CD4-positive, CD25-positive, alpha-beta regulatory T cell (primary cell): Measurements from ENCODE around the gene DENND1A. TPM values are rescaled to one million over a fixed set of nuclear protein-coding genes. Genes with fewer than 3 reads are reported as not detected.

Experiments used
- ATAC-seq, 2 donors: fragments of 150-1000 bp; cut with Tn5 transposase; one replicate each; pipeline ENCODE4 v1.10.0; 2021; ENCODE audit warnings: low read depth in 2 of 2, moderate number of reproducible peaks in 2 of 2, moderate library complexity in 1 of 2
- DNase-seq, 3 donors: peaks; one replicate each; pipeline versions ENCODE4 v3.0.0 to v3.0.0-alpha.2; 2012 to 2022; ENCODE audit warnings: mixed read lengths in 1 of 3
- H3K27ac ChIP-seq: one replicate; pipeline ENCODE4 v1.7.0; 2013; ENCODE audit warnings: mild to moderate bottlenecking, low read length; ENCODE audit not compliant: insufficient read depth, poor library complexity, severe bottlenecking
- H3K27me3 ChIP-seq: one replicate; pipeline ENCODE4 v1.7.0; 2013; ENCODE audit warnings: low read length; ENCODE audit not compliant: control insufficient read depth, insufficient read depth
- H3K36me3 ChIP-seq: one replicate; pipeline ENCODE4 v1.7.0; 2013; ENCODE audit warnings: mild to moderate bottlenecking, low read length, moderate library complexity; ENCODE audit not compliant: control insufficient read depth, insufficient read depth
- H3K4me1 ChIP-seq: 2 replicates; pipeline ENCODE4 v1.7.0; 2013; ENCODE audit warnings: mild to moderate bottlenecking, low read length; ENCODE audit not compliant: insufficient read depth, control insufficient read depth, poor library complexity, severe bottlenecking
- H3K4me3 ChIP-seq: one replicate; pipeline ENCODE4 v1.7.0; 2013; ENCODE audit warnings: low read depth, mild to moderate bottlenecking, low read length, moderate library complexity
- H3K9me3 ChIP-seq, 2 experiments: 1 replicate in 1 of 2; 2 replicates in 1 of 2; pipeline ENCODE4 v1.7.0; 2013; ENCODE audit warnings: low read length in 2 of 2, mild to moderate bottlenecking in 1 of 2, moderate library complexity in 1 of 2; ENCODE audit not compliant: control insufficient read depth in 2 of 2
- H3K27ac Mint-ChIP-seq, 3 donors: one replicate each; pipeline ENCODE4 v1.8.0; 2020 to 2022; ENCODE audit warnings: mild to moderate bottlenecking in 3 of 3, mixed read lengths in 3 of 3, moderate library complexity in 2 of 3
- H3K27me3 Mint-ChIP-seq: one replicate; pipeline ENCODE4 v1.8.0; 2022; ENCODE audit warnings: mild to moderate bottlenecking, mixed read lengths
- H3K36me3 Mint-ChIP-seq: one replicate; pipeline ENCODE4 v1.8.0; 2020; ENCODE audit warnings: mixed read lengths
- H3K4me1 Mint-ChIP-seq, 4 donors: one replicate each; pipeline ENCODE4 v1.8.0; 2020 to 2022; ENCODE audit warnings: mixed read lengths in 4 of 4, mild to moderate bottlenecking in 1 of 4
- H3K4me3 Mint-ChIP-seq, 4 donors: one replicate each; pipeline ENCODE4 v1.8.0; 2020 to 2022; ENCODE audit warnings: mild to moderate bottlenecking in 4 of 4, mixed read lengths in 4 of 4, moderate library complexity in 3 of 4
- H3K9me3 Mint-ChIP-seq, 7 donors: one replicate each; pipeline ENCODE4 v1.8.0; 2020 to 2022; ENCODE audit warnings: mixed read lengths in 7 of 7, mild to moderate bottlenecking in 3 of 7, moderate library complexity in 2 of 7
- polyA plus RNA-seq, 4 donors: library from polyadenylated mRNA; unstranded; fragments of 300-500 nt; fragmentation: Illumina TruSeq; gene quantifications; one replicate each; pipeline ENCODE4 v1.2.3, GENCODE V29; 2021
- total RNA-seq: library from RNA; stranded (reverse); gene quantifications from one replicate; pipeline ENCODE4 v1.2.3, GENCODE V29; 2022

DENND1A gene
- total and polyA plus RNA-seq, 5 donors from 2014 or later: 3.5 to 21.8 (median 4.7) TPM

- Histone ChIP-seq H3K27ac (no peak overlapping the region), H3K4me3 (no peak overlapping the region), H3K4me1 (no peaks in the 10 kb centered on the region), H3K27me3 (no peaks in the 10 kb centered on the region), H3K36me3 (no peaks in the 10 kb centered on the region), H3K9me3 (no peaks in the 10 kb centered on the region)
- H3K9me3 Mint-ChIP-seq: no peaks in the 10 kb centered on the region
- H3K36me3 Mint-ChIP-seq: no peaks in the 10 kb centered on the region
- no peak overlapping the region for H3K27ac Mint-ChIP-seq
- H3K4me3 Mint-ChIP-seq: no peak overlapping the region
- no peak for DNase-seq
- peaks cover 0 to 5% (median 0%) of the 10 kb centered on the region in 4 donors for H3K4me1 Mint-ChIP-seq
- ATAC-seq: no peak
- H3K27me3 Mint-ChIP-seq: peaks cover 11% of the 10 kb centered on the region
These were observed 551.9 kb downstream of the DENND1A start for GRCh38 chr9:123378025-123378424.

GRCh38 chr9:123377211-123377971 lies 552.5 kb downstream of the DENND1A start:
- no peaks in the 10 kb centered on the region for H3K4me1 ChIP-seq
- Mint-ChIP-seq H3K36me3 (no peaks in the 10 kb centered on the region), H3K4me1 (peaks cover 0 to 9% (median 2%) of the 10 kb centered on the region in 4 donors), H3K9me3 (peaks cover 0 to 2% (median 0%) of the 10 kb centered on the region in 7 donors), H3K4me3 (peak overlapping the region in 1 of 4 donors; percentile 41), H3K27ac (no peak overlapping the region), H3K27me3 (peaks cover 16% of the 10 kb centered on the region)
- no peak overlapping the region for H3K4me3 ChIP-seq
- DNase-seq (no peak), ATAC-seq (no peak)
- no peaks in the 10 kb centered on the region for H3K36me3 ChIP-seq
- H3K9me3 ChIP-seq: no peaks in the 10 kb centered on the region
- H3K27me3 ChIP-seq: no peaks in the 10 kb centered on the region
- H3K27ac ChIP-seq: no peak overlapping the region

GRCh38 chr9:123376218-123377071 lies 553.5 kb downstream of the DENND1A start:
- H3K4me1 Mint-ChIP-seq: peaks cover 0 to 9% (median 3%) of the 10 kb centered on the region in 4 donors
- H3K27me3 ChIP-seq: no peaks in the 10 kb centered on the region
- H3K9me3 Mint-ChIP-seq: peaks cover 0 to 2% (median 0%) of the 10 kb centered on the region in 7 donors
- H3K36me3 Mint-ChIP-seq: no peaks in the 10 kb centered on the region
- no peak for DNase-seq
- H3K4me3 ChIP-seq: no peak overlapping the region
- H3K4me1 ChIP-seq: no peaks in the 10 kb centered on the region
- no peaks in the 10 kb centered on the region for H3K9me3 ChIP-seq
- no peak overlapping the region for H3K27ac ChIP-seq
- peaks cover 25% of the 10 kb centered on the region for H3K27me3 Mint-ChIP-seq
- ATAC-seq: no peak
- H3K27ac Mint-ChIP-seq: no peak overlapping the region
- H3K36me3 ChIP-seq: no peaks in the 10 kb centered on the region
- no peak overlapping the region for H3K4me3 Mint-ChIP-seq

GRCh38 chr9:123375469-123376132 lies 554.3 kb downstream of the DENND1A start:
- peaks cover 0 to 9% (median 3%) of the 10 kb centered on the region in 4 donors for H3K4me1 Mint-ChIP-seq
- Histone ChIP-seq H3K27ac (no peak overlapping the region), H3K4me3 (no peak overlapping the region), H3K36me3 (no peaks in the 10 kb centered on the region), H3K4me1 (no peaks in the 10 kb centered on the region), H3K27me3 (no peaks in the 10 kb centered on the region), H3K9me3 (no peaks in the 10 kb centered on the region)
- no peak overlapping the region for H3K4me3 Mint-ChIP-seq
- peaks cover 25% of the 10 kb centered on the region for H3K27me3 Mint-ChIP-seq
- H3K36me3 Mint-ChIP-seq: no peaks in the 10 kb centered on the region
- H3K27ac Mint-ChIP-seq: no peak overlapping the region
- ATAC-seq (no peak), DNase-seq (no peak)
- H3K9me3 Mint-ChIP-seq: peaks cover 0 to 2% (median 0%) of the 10 kb centered on the region in 7 donors

GRCh38 chr9:123373946-123374345 lies 556.0 kb downstream of the DENND1A start:
- no peaks in the 10 kb centered on the region for H3K27me3 ChIP-seq
- DNase-seq: no peak
- Mint-ChIP-seq H3K36me3 (no peaks in the 10 kb centered on the region), H3K4me3 (no peak overlapping the region), H3K9me3 (peaks cover 0 to 2% (median 0%) of the 10 kb centered on the region in 7 donors), H3K4me1 (peaks cover 0 to 9% (median 3%) of the 10 kb centered on the region in 4 donors), H3K27ac (no peak overlapping the region), H3K27me3 (peaks cover 25% of the 10 kb centered on the region)
- H3K36me3 ChIP-seq: no peaks in the 10 kb centered on the region
- H3K27ac ChIP-seq: no peak overlapping the region
- ATAC-seq: no peak
- H3K4me3 ChIP-seq: no peak overlapping the region
- H3K4me1 ChIP-seq: no peaks in the 10 kb centered on the region
- no peaks in the 10 kb centered on the region for H3K9me3 ChIP-seq

GRCh38 chr9:123373447-123373923 lies 556.4 kb downstream of the DENND1A start:
- ATAC-seq (no peak), DNase-seq (no peak)
- Mint-ChIP-seq H3K27ac (no peak overlapping the region), H3K4me3 (no peak overlapping the region), H3K4me1 (peaks cover 0 to 9% (median 3%) of the 10 kb centered on the region in 4 donors), H3K9me3 (peaks cover 0 to 2% (median 0%) of the 10 kb centered on the region in 7 donors), H3K27me3 (peaks cover 25% of the 10 kb centered on the region), H3K36me3 (no peaks in the 10 kb centered on the region)
- no peaks in the 10 kb centered on the region for H3K36me3 ChIP-seq
- H3K4me1 ChIP-seq: no peaks in the 10 kb centered on the region
- H3K4me3 ChIP-seq: no peak overlapping the region
- no peak overlapping the region for H3K27ac ChIP-seq
- H3K27me3 ChIP-seq: no peaks in the 10 kb centered on the region
- H3K9me3 ChIP-seq: no peaks in the 10 kb centered on the region

- H3K36me3 ChIP-seq: no peaks in the 10 kb centered on the region
- Mint-ChIP-seq H3K36me3 (no peaks in the 10 kb centered on the region), H3K9me3 (peaks cover 0 to 2% (median 0%) of the 10 kb centered on the region in 7 donors), H3K4me3 (no peak overlapping the region), H3K27me3 (peaks cover 25% of the 10 kb centered on the region), H3K4me1 (peaks cover 0 to 9% (median 3%) of the 10 kb centered on the region in 4 donors), H3K27ac (no peak overlapping the region)
- no peaks in the 10 kb centered on the region for H3K27me3 ChIP-seq
- H3K4me1 ChIP-seq: no peaks in the 10 kb centered on the region
- no peak for DNase-seq
- H3K4me3 ChIP-seq: no peak overlapping the region
- no peaks in the 10 kb centered on the region for H3K9me3 ChIP-seq
- no peak overlapping the region for H3K27ac ChIP-seq
- no peak for ATAC-seq
These were observed 557.0 kb downstream of the DENND1A start for GRCh38 chr9:123372766-123373446.
